ENCODE data around the gene ARPC1A.
A peak's percentile ranks its signal among the peaks of the same experiment; 100 is the strongest.
"Not testable (repeated sequence)": the region's sequence is repeated elsewhere in the genome, so short reads cannot be mapped to it uniquely, and the experiment has no call there.

ARPC1A gene

GRCh38 chr7:99325592-99326407, at the start of gene ARPC1A:
Gene ARPC1A, plus strand, starts transcription at chr7:99325898. Its CDS starts 7,456 bp downstream, at chr7:99333354.
- peak; percentile 79 to 91 (median 90) for DNase-seq (ENCODE audit: low read depth in 3 of 3, low spot score in 1 of 3)

GRCh38 chr7:99278180-99278579, 47.5 kb upstream of the ARPC1A start:
- no peak for DNase-seq (ENCODE audit: low read depth in 3 of 3, low spot score in 1 of 3)

GRCh38 chr7:99284165-99284564, 41.5 kb upstream of the ARPC1A start:
- not testable (repeated sequence) for DNase-seq (ENCODE audit: low read depth in 3 of 3, low spot score in 1 of 3)

GRCh38 chr7:99287779-99288534, 37.7 kb upstream of the ARPC1A start:
- no peak for DNase-seq (ENCODE audit: low read depth in 3 of 3, low spot score in 1 of 3)

GRCh38 chr7:99289185-99289584, 36.5 kb upstream of the ARPC1A start:
- DNase-seq (ENCODE audit: low read depth in 3 of 3, low spot score in 1 of 3), result no peak

- DNase-seq (ENCODE audit: low read depth in 3 of 3, low spot score in 1 of 3), result not testable (repeated sequence)
These were observed 35.5 kb upstream of the ARPC1A start for GRCh38 chr7:99290148-99290547.

GRCh38 chr7:99290980-99291607, 34.6 kb upstream of the ARPC1A start:
- no peak for DNase-seq (ENCODE audit: low read depth in 3 of 3, low spot score in 1 of 3)

- DNase-seq (ENCODE audit: low read depth in 3 of 3, low spot score in 1 of 3), result no peak
These were observed 33.6 kb upstream of the ARPC1A start for GRCh38 chr7:99292127-99292526.

- no peak for DNase-seq (ENCODE audit: low read depth in 3 of 3, low spot score in 1 of 3)
These were observed 32.5 kb upstream of the ARPC1A start for GRCh38 chr7:99293167-99293566.

GRCh38 chr7:99293650-99294049, 32.0 kb upstream of the ARPC1A start:
- no peak for DNase-seq (ENCODE audit: low read depth in 3 of 3, low spot score in 1 of 3)

GRCh38 chr7:99296471-99296870, 29.2 kb upstream of the ARPC1A start:
- DNase-seq (ENCODE audit: low read depth in 3 of 3, low spot score in 1 of 3), result no peak

- DNase-seq (ENCODE audit: low read depth in 3 of 3, low spot score in 1 of 3), result no peak
These were observed 24.2 kb upstream of the ARPC1A start for GRCh38 chr7:99301496-99301895.

- no peak for DNase-seq (ENCODE audit: low read depth in 3 of 3, low spot score in 1 of 3)
These were observed 20.0 kb upstream of the ARPC1A start for GRCh38 chr7:99305473-99306260.

- no peak for DNase-seq (ENCODE audit: low read depth in 3 of 3, low spot score in 1 of 3)
These were observed 17.1 kb upstream of the ARPC1A start for GRCh38 chr7:99308461-99309074.

- no peak for DNase-seq (ENCODE audit: low read depth in 3 of 3, low spot score in 1 of 3)
These were observed 16.6 kb upstream of the ARPC1A start for GRCh38 chr7:99309111-99309510.

GRCh38 chr7:99310004-99310403, 15.7 kb upstream of the ARPC1A start:
- no peak for DNase-seq (ENCODE audit: low read depth in 3 of 3, low spot score in 1 of 3)

GRCh38 chr7:99311702-99312101, 14.0 kb upstream of the ARPC1A start:
- DNase-seq (ENCODE audit: low read depth in 3 of 3, low spot score in 1 of 3), result no peak

GRCh38 chr7:99312316-99313203, 13.1 kb upstream of the ARPC1A start:
- peak; percentile 45 to 56 (median 47) for DNase-seq (ENCODE audit: low read depth in 3 of 3, low spot score in 1 of 3)

GRCh38 chr7:99313204-99313573, 12.5 kb upstream of the ARPC1A start:
- DNase-seq (ENCODE audit: low read depth in 3 of 3, low spot score in 1 of 3), result no peak

GRCh38 chr7:99314504-99314903, 11.2 kb upstream of the ARPC1A start:
- no peak for DNase-seq (ENCODE audit: low read depth in 3 of 3, low spot score in 1 of 3)
